Measurements from ENCODE around the gene BCL2L15. TPM values are rescaled to one million over a fixed set of nuclear protein-coding genes. Genes with fewer than 3 reads are reported as not detected.

Gene BCL2L15
- total and polyA plus RNA-seq, 2 donors (not counting 3 experiments of a cell fraction or from before 2014, with no cell fraction given), result 0.28 to 0.29 TPM

GRCh38 chr1:113928941-113929749 is 41.8 kb upstream of the BCL2L15 start, which contains the start of gene HIPK1:
Gene HIPK1, plus strand, starts transcription at chr1:113929324.
- Histone ChIP-seq H3K9me1 (replicated peaks; ENCODE audit: control insufficient read depth, extremely low read depth, insufficient read depth, low read length) (no peaks in the 10 kb centered on the region), H3K4me2 (ENCODE audit: insufficient read depth, low read length) (peak within 1 kb of the TSS; percentile 83), H4K20me1 (replicated peaks; ENCODE audit: control insufficient read depth, extremely low read depth, insufficient read depth, low read length) (no peaks in the 10 kb centered on the region), H3K9ac (replicated peaks; ENCODE audit: extremely low read depth, insufficient read depth, low read length) (peak within 1 kb of the TSS; percentile 89), H3K36me3 (ENCODE audit: control insufficient read depth in 2 of 2, extremely low read depth in 1 of 2, insufficient read depth in 2 of 2, low read length in 2 of 2) (no peaks in the 10 kb centered on the region), H3K9me3 (replicated peaks; ENCODE audit: control insufficient read depth, insufficient read depth, low read length) (no peaks in the 10 kb centered on the region), H3K4me1 (ENCODE audit: control insufficient read depth, extremely low read depth, insufficient read depth, low read length) (peaks cover 26% of the 10 kb centered on the region), H3K27me3 (ENCODE audit: control insufficient read depth in 2 of 2, insufficient read depth in 2 of 2, low read length in 2 of 2) (peaks cover 0 to under 1% of the 10 kb centered on the region in 2 experiments), H2AFZ (ENCODE audit: low read depth, low read length) (peak within 1 kb of the TSS; percentile 62), H3K79me2 (ENCODE audit: control insufficient read depth, insufficient read depth, low read length) (peaks cover 45% of the 10 kb centered on the region), H3K4me3 (replicated peaks in 1 of 3; ENCODE audit: insufficient read depth in 1 of 3, low read depth in 1 of 3, low read length in 3 of 3) (peak within 1 kb of the TSS; percentile 63 to 73 (median 65)), H3K27ac (ENCODE audit: insufficient read depth, low read depth, low read length) (peak within 1 kb of the TSS; percentile 89)
- ChIA-PET CTCF (interaction anchor here (0.6 to 6.8 kb wide), 14 partner anchors 9 to 354 kb away, joined by 3 to 54 read pairs (median 6); partner anchors contain the start of genes AP4B1, DCLRE1B, OLFML3 and RSBN1), POLR2A (interaction anchor here (0.6 to 2.1 kb wide), 3 partner anchors 23 to 572 kb away, joined by 4 to 8 read pairs (median 4); partner anchors contain the start of genes AP4B1 and DCLRE1B)
- dilution Hi-C loops (cut with MboI; ENCODE audit: extremely low pct_ligation_motif_present, low sequenced_read_pairs), result no loop called here
- BruUV-seq (replicated peaks), result TSS peak; percentile 79
- intact Hi-C loops (cut with micrococcal nuclease), result loop anchor here (1.0 to 2.0 kb wide), 4 partner anchors 24 to 170 kb away; partner anchors contain the start of genes DCLRE1B, PHTF1 and RSBN1
- peak; percentile 90 for DNase-seq (ENCODE audit: low read depth, low spot score)
- no peak for TF ChIP-seq JUN (IDR thresholded peaks at IDR 0.05; ENCODE audit: borderline replicate concordance, insufficient read depth, insufficient read length, low read depth)
- no peak for TF ChIP-seq MYC (IDR thresholded peaks at IDR 0.05; ENCODE audit: low read depth, low read length)
- TF ChIP-seq POLR2A (IDR thresholded peaks at IDR 0.05; ENCODE audit: low read depth, low read length), result peak; percentile 91
- no peak for TF ChIP-seq FOS (IDR thresholded peaks at IDR 0.05; ENCODE audit: borderline replicate concordance, insufficient read depth, low read length)
- no peak for TF ChIP-seq MAX (IDR thresholded peaks at IDR 0.05; ENCODE audit: insufficient read depth, insufficient read length)
- no peak for TF ChIP-seq EZH2 (IDR thresholded peaks at IDR 0.05; ENCODE audit: borderline replicate concordance, low read depth, low read length, severe bottlenecking)
- no peak for TF ChIP-seq CTCF (IDR thresholded peaks at IDR 0.05; ENCODE audit: extremely low read depth in 1 of 2, insufficient read depth in 1 of 2, low read depth in 1 of 2, low read length in 2 of 2)
- peak; percentile 80 for TF ChIP-seq POLR2AphosphoS5 (IDR thresholded peaks at IDR 0.05; ENCODE audit: insufficient read depth, low read depth, low read length)
- TF ChIP-seq GATA2 (IDR thresholded peaks at IDR 0.05; ENCODE audit: insufficient read depth, insufficient read length, low read depth, low read length), result no peak
- FAIRE-seq, result peak; percentile 85

Data from endothelial cell of umbilical vein (primary cell).